Lung (tissue), 12 donors: ENCODE results near the gene TRPM2. TPM values are rescaled to one million over a fixed set of nuclear protein-coding genes. Genes with fewer than 3 reads are reported as not detected.

Source experiments
- ATAC-seq: fragments of 200-7000 bp; cut with Tn5 transposase; one replicate; pipeline ENCODE4 v1.9.1; 2020; ENCODE audit warnings: moderate number of reproducible peaks; ENCODE audit not compliant: insufficient read depth, low FRiP score
- DNase-seq, 3 donors: peaks; one replicate each; pipeline ENCODE4 v3.0.0-alpha.2; 2013 to 2017
- H3K27ac ChIP-seq, 2 donors: one replicate each; pipeline ENCODE4 v1.5.1; 2013; ENCODE audit warnings: mild to moderate bottlenecking in 2 of 2, moderate library complexity in 2 of 2, control low read depth in 1 of 2, inconsistent platforms in 1 of 2, low read depth in 1 of 2, low read length in 1 of 2
- H3K27me3 ChIP-seq, 3 donors: one replicate each; pipeline ENCODE4 v1.5.1; 2013; ENCODE audit warnings: low read length in 2 of 3; ENCODE audit not compliant: control insufficient read depth in 3 of 3, insufficient read depth in 3 of 3
- H3K36me3 ChIP-seq, 4 donors: one replicate each; pipeline ENCODE4 v1.5.1; 2013; ENCODE audit warnings: low read length in 4 of 4, mild to moderate bottlenecking in 1 of 4, moderate library complexity in 1 of 4; ENCODE audit not compliant: control insufficient read depth in 4 of 4, insufficient read depth in 4 of 4
- H3K4me1 ChIP-seq, 5 donors: one replicate each; pipeline ENCODE4 v1.5.1; 2013; ENCODE audit warnings: low read length in 5 of 5, mild to moderate bottlenecking in 2 of 5, moderate library complexity in 1 of 5; ENCODE audit not compliant: control insufficient read depth in 5 of 5, insufficient read depth in 5 of 5
- H3K4me3 ChIP-seq: one replicate; pipeline ENCODE4 v1.5.1; 2013; ENCODE audit warnings: mild to moderate bottlenecking, control low read depth, moderate library complexity
- H3K9ac ChIP-seq, 2 donors: one replicate each; pipeline ENCODE4 v1.5.1; 2013; ENCODE audit warnings: low read length in 2 of 2, control low read depth in 1 of 2; ENCODE audit not compliant: insufficient read depth in 1 of 2
- H3K9me3 ChIP-seq, 4 donors: one replicate each; pipeline ENCODE4 v1.5.1; 2013; ENCODE audit warnings: low read length in 3 of 4, mild to moderate bottlenecking in 1 of 4, moderate library complexity in 1 of 4; ENCODE audit not compliant: control insufficient read depth in 4 of 4, insufficient read depth in 3 of 4
- CTCF ChIP-seq: IDR thresholded peaks from 2 replicates; pipeline ENCODE4 v1.5.1; 2012; ENCODE audit warnings: mild to moderate bottlenecking; ENCODE audit errors: control extremely low read depth, extremely low read depth
- WGBS, 2 donors: extraction: QIAGEN DNeasy Blood & Tissue Kit; methylation state at CpG; one replicate each; pipeline ENCODE4 v1.1.7; 2013; 5-methylcytosine and 5-hydroxymethylcytosine counted together
- polyA plus RNA-seq, 2 donors: library from polyadenylated mRNA; stranded (reverse); fragments of 200-250 nt; gene quantifications; one replicate each; pipeline ENCODE4 v1.2.1, GENCODE V29; 2013
- total RNA-seq, 2 donors: library from RNA; depleted of rRNA in 1 of 2; stranded (reverse); fragments of >200 nt in 1 of 2; gene quantifications; one replicate each; pipeline ENCODE4 v1.2.1, GENCODE V29; 2014 to 2021
- donor health status: control.
- donor health status: control.
- donor health status: Bipolar disorder and iron deficiency.
- donor health status: healthy.
- donor health status: DM: yes; HTN: yes; CAD: no.

TRPM2 gene
- total and polyA plus RNA-seq, 4 donors: 5.9 to 26.2 (median 10.3) TPM

GRCh38 chr21:44484498-44485253, 131.3 kb downstream of the TRPM2 start:
- no peak overlapping the region for H3K27ac ChIP-seq
- TF ChIP-seq CTCF: no peak
- peaks cover 0 to 6% (median 0%) of the 10 kb centered on the region in 5 donors for H3K4me1 ChIP-seq
- ATAC-seq (no peak), DNase-seq (no peak)
- no peaks in the 10 kb centered on the region for H3K36me3 ChIP-seq
- H3K27me3 ChIP-seq: no peaks in the 10 kb centered on the region
- no peak overlapping the region for H3K9ac ChIP-seq
- H3K4me3 ChIP-seq: no peak overlapping the region
- H3K9me3 ChIP-seq: no peaks in the 10 kb centered on the region
- 84 to 91% methylated on average over 41 to 43 of the region's 43 CpGs for WGBS, 2 donors

GRCh38 chr21:44485254-44485793, 131.9 kb downstream of the TRPM2 start:
- ATAC-seq: peak; percentile 82
- no peak for TF ChIP-seq CTCF
- Histone ChIP-seq H3K27ac (no peak overlapping the region), H3K9ac (no peak overlapping the region), H3K4me1 (peaks cover 0 to 6% (median 0%) of the 10 kb centered on the region in 5 donors), H3K4me3 (no peak overlapping the region), H3K9me3 (no peaks in the 10 kb centered on the region), H3K36me3 (no peaks in the 10 kb centered on the region), H3K27me3 (no peaks in the 10 kb centered on the region)
- WGBS, 2 donors: 56 to 64% methylated on average over 25 of the region's 25 CpGs
- peak; percentile 39 to 56 (median 54) for DNase-seq

GRCh38 chr21:44485796-44486195, 132.4 kb downstream of the TRPM2 start:
- no peak for TF ChIP-seq CTCF
- DNase-seq (peak in 1 of 3 donors; percentile 33), ATAC-seq (peak; percentile 34)
- peaks cover 0 to 6% (median 0%) of the 10 kb centered on the region in 5 donors for H3K4me1 ChIP-seq
- H3K36me3 ChIP-seq: no peaks in the 10 kb centered on the region
- no peaks in the 10 kb centered on the region for H3K27me3 ChIP-seq
- no peak overlapping the region for H3K27ac ChIP-seq
- no peaks in the 10 kb centered on the region for H3K9me3 ChIP-seq
- H3K4me3 ChIP-seq: no peak overlapping the region
- WGBS, 2 donors: 45 to 71% methylated on average over 10 of the region's 10 CpGs
- no peak overlapping the region for H3K9ac ChIP-seq
